SK-N-SH treated with all-trans-retinoic acid at 6 μM for 48 hours (cell line): ENCODE results near the gene AOX1.

Source experiments
- BACH2 ChIP-seq: fragments of 250-450 bp; sonication (Bioruptor Pico); IDR thresholded peaks from 2 replicates; pipeline ENCODE4 v1.9.0; 2021; ENCODE audit warnings: mild to moderate bottlenecking, borderline replicate concordance
- CSDC2 ChIP-seq: fragments of 250-450 bp; sonication (Bioruptor Pico); IDR thresholded peaks from 2 replicates; pipeline ENCODE4 v1.5.0; 2020; ENCODE audit warnings: mild to moderate bottlenecking, moderate library complexity
- ISL1 ChIP-seq: fragments of 250-450 bp; sonication (Bioruptor Pico); IDR thresholded peaks from 2 replicates; pipeline ENCODE4 v2.1.2; 2022; ENCODE audit warnings: mild to moderate bottlenecking, moderate library complexity
- OSR1 ChIP-seq: fragments of 250-450 bp; sonication (Bioruptor Pico); IDR thresholded peaks from 2 replicates; pipeline ENCODE4 v1.8.0; 2022; ENCODE audit warnings: moderate library complexity, mild to moderate bottlenecking, inconsistent platforms
- ZFP3 ChIP-seq: fragments of 250-450 bp; sonication (Bioruptor Pico); IDR thresholded peaks from 2 replicates; pipeline ENCODE4 v1.5.0; 2020; ENCODE audit warnings: mild to moderate bottlenecking, moderate library complexity
- TF ChIP-seq, protein P1 (sequence below): fragments of 250-450 bp; sonication (Bioruptor Pico); IDR thresholded peaks from 2 replicates; pipeline ENCODE4 v1.8.0; 2021; ENCODE audit warnings: low read depth, mild to moderate bottlenecking, moderate library complexity, borderline replicate concordance
- TF ChIP-seq, protein P2 (sequence below): fragments of 250-450 bp; sonication (Bioruptor Pico); IDR thresholded peaks from 2 replicates; pipeline ENCODE4 v1.5.0; 2020; ENCODE audit warnings: mild to moderate bottlenecking, moderate library complexity
- TF ChIP-seq, protein P3 (sequence below): fragments of 250-450 bp; sonication (Bioruptor Pico); IDR thresholded peaks from 2 replicates; pipeline ENCODE4 v1.8.0; 2020; ENCODE audit warnings: mild to moderate bottlenecking, moderate library complexity, borderline replicate concordance

DNA sequence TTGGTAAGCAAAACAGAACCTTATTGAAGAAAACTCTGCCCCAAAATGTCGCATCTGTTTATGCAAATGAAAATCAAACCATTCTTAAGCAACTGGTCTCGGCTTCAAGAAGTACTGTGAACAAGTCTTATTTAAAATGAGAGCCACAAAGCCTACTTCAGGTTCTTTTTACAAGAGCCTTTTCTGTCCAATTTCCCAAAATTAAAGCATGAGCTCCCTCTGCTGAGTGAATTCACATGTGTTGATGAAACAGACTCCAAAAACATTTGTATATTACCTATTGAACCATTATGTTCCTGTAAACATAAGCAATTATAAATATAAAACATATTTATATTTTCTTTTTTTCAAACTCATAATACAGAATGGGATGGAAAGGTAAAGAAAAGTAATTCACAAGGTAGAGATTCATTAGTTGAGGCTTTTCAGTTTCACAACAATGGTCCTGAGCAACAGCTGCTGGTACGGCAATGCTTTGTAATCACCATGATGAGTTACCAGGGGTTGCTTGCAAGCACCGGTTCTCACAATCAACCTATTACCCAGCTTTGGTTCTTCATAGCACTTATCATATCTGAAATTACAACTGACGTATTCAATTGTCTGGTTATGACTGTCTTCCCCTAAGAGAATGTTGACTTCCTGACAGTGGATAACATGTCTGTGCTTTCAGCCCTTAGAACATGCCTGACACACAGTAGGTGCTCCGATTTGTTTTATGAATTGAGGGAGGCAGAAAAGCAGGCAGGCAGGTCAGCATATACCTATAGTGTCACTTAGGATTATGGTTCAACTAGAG, 117.5 kb downstream of the AOX1 start:
- no peak for TF ChIP-seq OSR1 (CRISPR knock-in tag)
- TF ChIP-seq, protein P1, sequence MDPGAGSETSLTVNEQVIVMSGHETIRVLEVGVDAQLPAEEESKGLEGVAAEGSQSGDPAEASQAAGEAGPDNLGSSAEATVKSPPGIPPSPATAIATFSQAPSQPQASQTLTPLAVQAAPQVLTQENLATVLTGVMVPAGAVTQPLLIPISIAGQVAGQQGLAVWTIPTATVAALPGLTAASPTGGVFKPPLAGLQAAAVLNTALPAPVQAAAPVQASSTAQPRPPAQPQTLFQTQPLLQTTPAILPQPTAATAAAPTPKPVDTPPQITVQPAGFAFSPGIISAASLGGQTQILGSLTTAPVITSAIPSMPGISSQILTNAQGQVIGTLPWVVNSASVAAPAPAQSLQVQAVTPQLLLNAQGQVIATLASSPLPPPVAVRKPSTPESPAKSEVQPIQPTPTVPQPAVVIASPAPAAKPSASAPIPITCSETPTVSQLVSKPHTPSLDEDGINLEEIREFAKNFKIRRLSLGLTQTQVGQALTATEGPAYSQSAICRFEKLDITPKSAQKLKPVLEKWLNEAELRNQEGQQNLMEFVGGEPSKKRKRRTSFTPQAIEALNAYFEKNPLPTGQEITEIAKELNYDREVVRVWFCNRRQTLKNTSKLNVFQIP: no peak
- TF ChIP-seq, protein P2, sequence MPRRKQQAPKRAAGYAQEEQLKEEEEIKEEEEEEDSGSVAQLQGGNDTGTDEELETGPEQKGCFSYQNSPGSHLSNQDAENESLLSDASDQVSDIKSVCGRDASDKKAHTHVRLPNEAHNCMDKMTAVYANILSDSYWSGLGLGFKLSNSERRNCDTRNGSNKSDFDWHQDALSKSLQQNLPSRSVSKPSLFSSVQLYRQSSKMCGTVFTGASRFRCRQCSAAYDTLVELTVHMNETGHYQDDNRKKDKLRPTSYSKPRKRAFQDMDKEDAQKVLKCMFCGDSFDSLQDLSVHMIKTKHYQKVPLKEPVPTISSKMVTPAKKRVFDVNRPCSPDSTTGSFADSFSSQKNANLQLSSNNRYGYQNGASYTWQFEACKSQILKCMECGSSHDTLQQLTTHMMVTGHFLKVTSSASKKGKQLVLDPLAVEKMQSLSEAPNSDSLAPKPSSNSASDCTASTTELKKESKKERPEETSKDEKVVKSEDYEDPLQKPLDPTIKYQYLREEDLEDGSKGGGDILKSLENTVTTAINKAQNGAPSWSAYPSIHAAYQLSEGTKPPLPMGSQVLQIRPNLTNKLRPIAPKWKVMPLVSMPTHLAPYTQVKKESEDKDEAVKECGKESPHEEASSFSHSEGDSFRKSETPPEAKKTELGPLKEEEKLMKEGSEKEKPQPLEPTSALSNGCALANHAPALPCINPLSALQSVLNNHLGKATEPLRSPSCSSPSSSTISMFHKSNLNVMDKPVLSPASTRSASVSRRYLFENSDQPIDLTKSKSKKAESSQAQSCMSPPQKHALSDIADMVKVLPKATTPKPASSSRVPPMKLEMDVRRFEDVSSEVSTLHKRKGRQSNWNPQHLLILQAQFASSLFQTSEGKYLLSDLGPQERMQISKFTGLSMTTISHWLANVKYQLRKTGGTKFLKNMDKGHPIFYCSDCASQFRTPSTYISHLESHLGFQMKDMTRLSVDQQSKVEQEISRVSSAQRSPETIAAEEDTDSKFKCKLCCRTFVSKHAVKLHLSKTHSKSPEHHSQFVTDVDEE: no peak
- TF ChIP-seq, protein P3, sequence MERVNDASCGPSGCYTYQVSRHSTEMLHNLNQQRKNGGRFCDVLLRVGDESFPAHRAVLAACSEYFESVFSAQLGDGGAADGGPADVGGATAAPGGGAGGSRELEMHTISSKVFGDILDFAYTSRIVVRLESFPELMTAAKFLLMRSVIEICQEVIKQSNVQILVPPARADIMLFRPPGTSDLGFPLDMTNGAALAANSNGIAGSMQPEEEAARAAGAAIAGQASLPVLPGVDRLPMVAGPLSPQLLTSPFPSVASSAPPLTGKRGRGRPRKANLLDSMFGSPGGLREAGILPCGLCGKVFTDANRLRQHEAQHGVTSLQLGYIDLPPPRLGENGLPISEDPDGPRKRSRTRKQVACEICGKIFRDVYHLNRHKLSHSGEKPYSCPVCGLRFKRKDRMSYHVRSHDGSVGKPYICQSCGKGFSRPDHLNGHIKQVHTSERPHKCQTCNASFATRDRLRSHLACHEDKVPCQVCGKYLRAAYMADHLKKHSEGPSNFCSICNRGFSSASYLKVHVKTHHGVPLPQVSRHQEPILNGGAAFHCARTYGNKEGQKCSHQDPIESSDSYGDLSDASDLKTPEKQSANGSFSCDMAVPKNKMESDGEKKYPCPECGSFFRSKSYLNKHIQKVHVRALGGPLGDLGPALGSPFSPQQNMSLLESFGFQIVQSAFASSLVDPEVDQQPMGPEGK: no peak
- TF ChIP-seq CSDC2 (CRISPR knock-in tag): no peak
- TF ChIP-seq ZFP3 (CRISPR knock-in tag): no peak
- no peak for TF ChIP-seq ISL1 (CRISPR knock-in tag)
- no peak for TF ChIP-seq BACH2
